ENCODE data around the gene NPPB.

The NPPB gene

GRCh38 chr1:11880911-11881748 is 22.4 kb upstream of the NPPB start:
- DNase-seq: no peak

- DNase-seq: no peak
Observed at GRCh38 chr1:11880181-11880575, 21.4 kb upstream of the NPPB start.

- DNase-seq: no peak
Observed at GRCh38 chr1:11879311-11880180, 20.8 kb upstream of the NPPB start.

GRCh38 chr1:11878891-11879190 is 20.1 kb upstream of the NPPB start:
- DNase-seq: no peak

- DNase-seq: no peak
Observed at GRCh38 chr1:11878081-11878890, 19.5 kb upstream of the NPPB start.

- no peak for DNase-seq
Observed at GRCh38 chr1:11877074-11877473, 18.3 kb upstream of the NPPB start.

- no peak for DNase-seq
Observed at GRCh38 chr1:11875094-11875493, 16.3 kb upstream of the NPPB start.

- no peak for DNase-seq
Observed at GRCh38 chr1:11874624-11875023, 15.9 kb upstream of the NPPB start.

GRCh38 chr1:11874258-11874562 is 15.5 kb upstream of the NPPB start:
- no peak for DNase-seq

- DNase-seq: no peak
Observed at GRCh38 chr1:11873395-11874257, 14.9 kb upstream of the NPPB start.

- DNase-seq: no peak
Observed at GRCh38 chr1:11872545-11872944, 13.8 kb upstream of the NPPB start.

GRCh38 chr1:11869650-11870207 is 11.0 kb upstream of the NPPB start:
- DNase-seq: no peak

GRCh38 chr1:11869104-11869503 is 10.4 kb upstream of the NPPB start:
- no peak for DNase-seq

- DNase-seq: no peak
Observed at GRCh38 chr1:11868331-11868980, 9.7 kb upstream of the NPPB start.

GRCh38 chr1:11862890-11863289 is 4.1 kb upstream of the NPPB start:
- DNase-seq: no peak

- DNase-seq: no peak
Observed at GRCh38 chr1:11860587-11860986, 1.8 kb upstream of the NPPB start.

- DNase-seq: no peak
Observed at GRCh38 chr1:11860083-11860482, 1.3 kb upstream of the NPPB start.

GRCh38 chr1:11858968-11859871 is 475 bp upstream of the NPPB start:
- DNase-seq: no peak

GRCh38 chr1:11858158-11858557 is 587 bp downstream of the NPPB start:
- DNase-seq: no peak

GRCh38 chr1:11857164-11857851 is 1.4 kb downstream of the NPPB start:
- no peak for DNase-seq

Data from NCI-H446 (cell line).